ENCODE data around the gene RABGGTA. TPM values are rescaled to one million over a fixed set of nuclear protein-coding genes. Genes with fewer than 3 reads are reported as not detected.

Gene RABGGTA
- total and polyA plus RNA-seq, 10 of the 15 experiments (the other 5 are each of a cell fraction or from before 2014, with no cell fraction given), result 19.1 to 75.6 (median 46.9) TPM

DNA sequence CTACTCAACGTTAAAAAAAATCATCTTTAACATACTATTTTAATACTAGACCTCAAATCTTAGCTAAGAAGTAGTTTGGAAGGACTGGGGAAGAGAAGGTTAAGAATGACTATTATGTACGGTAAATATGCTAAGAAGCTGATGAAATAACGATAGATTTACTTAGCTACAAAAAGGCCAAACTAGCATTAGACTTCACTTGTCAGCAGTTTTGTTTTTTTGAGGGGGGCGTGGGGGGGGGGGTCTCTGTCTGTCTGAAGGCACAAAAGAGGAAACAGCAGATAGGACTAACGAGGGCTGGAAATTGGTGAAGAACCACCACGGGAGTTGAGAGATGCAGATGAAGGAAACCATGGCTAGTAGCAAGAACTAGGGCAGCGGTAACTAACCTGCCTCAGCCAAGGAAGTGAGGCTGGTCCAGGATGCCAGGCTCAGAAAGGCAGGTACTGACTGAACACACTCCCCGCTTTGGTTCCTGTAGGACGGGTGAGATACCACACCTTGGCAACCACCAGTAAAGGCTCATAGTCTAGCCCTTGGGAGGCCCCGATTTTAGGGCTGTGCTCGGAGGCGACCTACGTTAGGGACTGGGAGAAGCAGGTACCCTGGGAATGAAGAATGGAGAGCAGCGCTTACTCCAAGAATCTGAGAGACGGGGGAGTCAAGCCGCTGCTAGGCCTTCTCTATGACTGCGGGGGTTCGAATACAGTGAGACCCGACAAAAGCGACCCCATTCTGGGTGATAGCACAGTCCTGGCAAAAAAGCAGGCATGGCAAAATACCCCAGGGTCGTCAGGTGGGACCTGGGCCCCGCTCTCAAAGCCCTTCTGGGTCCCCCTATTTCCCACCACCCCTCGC lies 39.9 kb downstream of the RABGGTA start:
- H3K79me2 ChIP-seq (ENCODE audit: control insufficient read depth, insufficient read depth, low read length), result peaks cover 36% of the 10 kb centered on the region
- H3K4me1 ChIP-seq (ENCODE audit: control insufficient read depth, insufficient read depth, low read length), result peaks cover 14% of the 10 kb centered on the region
- H3K9me3 ChIP-seq (replicated peaks; ENCODE audit: control insufficient read depth, insufficient read depth, low read length), result no peaks in the 10 kb centered on the region
- 16% methylated on average over 23 of the region's 23 CpGs for WGBS (ENCODE audit: insufficient coverage, insufficient replicate concordance, low lambda C conversion rate, missing lambda C conversion rate)
- ChIA-PET SMC1A (ENCODE audit: uncharacterized antibody, unreplicated experiment) (interaction anchor here (0.5 to 1.3 kb wide), 3 partner anchors 11 to 28 kb away, joined by 3 to 5 read pairs (median 4); partner anchors contain the start of gene TINF2), POLR2A (interaction anchor here (0.5 to 1.9 kb wide), 7 partner anchors 16 to 714 kb away, joined by 3 to 9 read pairs (median 5); partner anchors contain the start of gene CHMP4A), CTCF (interaction anchor here (0.6 to 1.0 kb wide), 3 partner anchors 11 to 66 kb away, joined by 3 read pairs; partner anchors contain the start of gene TINF2), RAD21 (ENCODE audit: unreplicated experiment) (interaction anchor here (0.7 to 2.1 kb wide), 2 partner anchors 11 to 70 kb away, joined by 3 to 11 read pairs; partner anchors contain the start of genes IRF9 and TINF2)
- DNase-seq (ENCODE audit: low read depth, low spot score), result no peak
- no peak for FAIRE-seq
- peak overlapping the region; percentile 91 for H2AFZ ChIP-seq (ENCODE audit: control insufficient read depth, low read depth, low read length)
- TSS peak; percentile 79 for BruUV-seq (replicated peaks)
- intact Hi-C loops (cut with micrococcal nuclease; ENCODE audit: unreplicated experiment) (loop anchor here (1.0 kb wide), 2 partner anchors 11 to 18 kb away; partner anchors contain the start of genes CHMP4A and TINF2), in situ Hi-C loops (cut with MboI) (no loop called here)
- TF ChIP-seq, protein P1, sequence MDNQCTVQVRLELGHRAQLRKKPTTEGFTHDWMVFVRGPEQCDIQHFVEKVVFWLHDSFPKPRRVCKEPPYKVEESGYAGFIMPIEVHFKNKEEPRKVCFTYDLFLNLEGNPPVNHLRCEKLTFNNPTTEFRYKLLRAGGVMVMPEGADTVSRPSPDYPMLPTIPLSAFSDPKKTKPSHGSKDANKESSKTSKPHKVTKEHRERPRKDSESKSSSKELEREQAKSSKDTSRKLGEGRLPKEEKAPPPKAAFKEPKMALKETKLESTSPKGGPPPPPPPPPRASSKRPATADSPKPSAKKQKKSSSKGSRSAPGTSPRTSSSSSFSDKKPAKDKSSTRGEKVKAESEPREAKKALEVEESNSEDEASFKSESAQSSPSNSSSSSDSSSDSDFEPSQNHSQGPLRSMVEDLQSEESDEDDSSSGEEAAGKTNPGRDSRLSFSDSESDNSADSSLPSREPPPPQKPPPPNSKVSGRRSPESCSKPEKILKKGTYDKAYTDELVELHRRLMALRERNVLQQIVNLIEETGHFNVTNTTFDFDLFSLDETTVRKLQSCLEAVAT (IDR thresholded peaks at IDR 0.05), result 0 out of 2 replicates have a peak, but pooled peaks have one; percentile 64
- TF ChIP-seq MXI1 (IDR thresholded peaks at IDR 0.05; ENCODE audit: low read depth, low read length), result 0 out of 2 replicates have a peak, but pooled peaks have one; percentile 7
- no peak for TF ChIP-seq JUND (IDR thresholded peaks at IDR 0.05; ENCODE audit: low read depth, low read length)
- no peak for TF ChIP-seq NFXL1 (IDR thresholded peaks at IDR 0.05; ENCODE audit: borderline replicate concordance)
- peak overlapping the region; percentile 87 for H3K4me3 ChIP-seq
- peak overlapping the region; percentile 92 for H3K9ac ChIP-seq (ENCODE audit: control insufficient read depth, insufficient read depth, low read length)
- H3K4me2 ChIP-seq (ENCODE audit: control insufficient read depth, insufficient read depth), result peak overlapping the region; percentile 97
- no peaks in the 10 kb centered on the region for H3K27me3 ChIP-seq (replicated peaks in 1 of 2; ENCODE audit: control insufficient read depth in 2 of 2, insufficient read depth in 2 of 2, low read length in 1 of 2)
- peak overlapping the region; percentile 84 for H3K27ac ChIP-seq (ENCODE audit: control insufficient read depth, insufficient read depth)
- peak; percentile 34 for ATAC-seq
- peaks cover 0 to 18% of the 10 kb centered on the region in 2 experiments; a peak in 2 of 4 replicates for H3K36me3 ChIP-seq (ENCODE audit: control insufficient read depth in 2 of 2, insufficient read depth in 2 of 2, low read length in 1 of 2)
- H4K20me1 ChIP-seq (ENCODE audit: control insufficient read depth, insufficient read depth), result no peaks in the 10 kb centered on the region

Measured in GM12878 (cell line).